ENCODE measurements around the gene SLC25A13.

SLC25A13 gene

GRCh38 chr7:96080027-96080426 lies 241.9 kb downstream of the SLC25A13 start:
- H3K4me1 ChIP-seq (ENCODE audit: control insufficient read depth in 1 of 2, insufficient read depth in 1 of 2, low read depth in 1 of 2, low read length in 1 of 2): no peaks in the 10 kb centered on the region
- no peak for TF ChIP-seq CTCF (IDR thresholded peaks at IDR 0.05)
- no peak overlapping the region for H3K4me3 ChIP-seq (ENCODE audit: low read depth in 1 of 2, low read length in 1 of 2)
- H3K27me3 ChIP-seq: peaks cover 55% of the 10 kb centered on the region
- no peaks in the 10 kb centered on the region for H3K9me3 ChIP-seq
- no peaks in the 10 kb centered on the region for H3K36me3 ChIP-seq
- no peak overlapping the region for H3K27ac ChIP-seq

GRCh38 chr7:96076350-96076707 lies 245.6 kb downstream of the SLC25A13 start:
- TF ChIP-seq CTCF (IDR thresholded peaks at IDR 0.05): no peak
- Histone ChIP-seq H3K9me3 (no peaks in the 10 kb centered on the region), H3K36me3 (no peaks in the 10 kb centered on the region), H3K4me3 (ENCODE audit: low read depth in 1 of 2, low read length in 1 of 2) (no peak overlapping the region), H3K4me1 (ENCODE audit: control insufficient read depth in 1 of 2, insufficient read depth in 1 of 2, low read depth in 1 of 2, low read length in 1 of 2) (no peaks in the 10 kb centered on the region), H3K27ac (no peak overlapping the region), H3K27me3 (peaks cover 91% of the 10 kb centered on the region)

- H3K9me3 ChIP-seq: no peaks in the 10 kb centered on the region
- TF ChIP-seq CTCF (IDR thresholded peaks at IDR 0.05): no peak
These were observed 246.2 kb downstream of the SLC25A13 start for GRCh38 chr7:96075510-96076349.

GRCh38 chr7:96074871-96075270 lies 247.0 kb downstream of the SLC25A13 start:
- H3K27me3 ChIP-seq: peaks cover 98% of the 10 kb centered on the region
- H3K4me1 ChIP-seq (ENCODE audit: control insufficient read depth in 1 of 2, insufficient read depth in 1 of 2, low read depth in 1 of 2, low read length in 1 of 2): no peaks in the 10 kb centered on the region
- no peaks in the 10 kb centered on the region for H3K9me3 ChIP-seq
- no peak for TF ChIP-seq CTCF (IDR thresholded peaks at IDR 0.05)
- no peak overlapping the region for H3K4me3 ChIP-seq (ENCODE audit: low read depth in 1 of 2, low read length in 1 of 2)
- H3K27ac ChIP-seq: no peak overlapping the region
- no peaks in the 10 kb centered on the region for H3K36me3 ChIP-seq

More at GRCh38 chr7:96075510-96076349, 246.2 kb downstream of the SLC25A13 start:
- Histone ChIP-seq H3K27ac (no peak overlapping the region), H3K27me3 (peaks cover 97% of the 10 kb centered on the region), H3K36me3 (no peaks in the 10 kb centered on the region), H3K4me1 (ENCODE audit: control insufficient read depth in 1 of 2, insufficient read depth in 1 of 2, low read depth in 1 of 2, low read length in 1 of 2) (no peaks in the 10 kb centered on the region), H3K4me3 (ENCODE audit: low read depth in 1 of 2, low read length in 1 of 2) (no peak overlapping the region)

All from neutrophil (primary cell).